ENCODE data around the gene NOC4L. TPM values are rescaled to one million over a fixed set of nuclear protein-coding genes. Genes with fewer than 3 reads are reported as not detected.

The NOC4L gene
- polyA plus RNA-seq, 3 donors: 7.3 to 18.0 (median 17.9) TPM

DNA sequence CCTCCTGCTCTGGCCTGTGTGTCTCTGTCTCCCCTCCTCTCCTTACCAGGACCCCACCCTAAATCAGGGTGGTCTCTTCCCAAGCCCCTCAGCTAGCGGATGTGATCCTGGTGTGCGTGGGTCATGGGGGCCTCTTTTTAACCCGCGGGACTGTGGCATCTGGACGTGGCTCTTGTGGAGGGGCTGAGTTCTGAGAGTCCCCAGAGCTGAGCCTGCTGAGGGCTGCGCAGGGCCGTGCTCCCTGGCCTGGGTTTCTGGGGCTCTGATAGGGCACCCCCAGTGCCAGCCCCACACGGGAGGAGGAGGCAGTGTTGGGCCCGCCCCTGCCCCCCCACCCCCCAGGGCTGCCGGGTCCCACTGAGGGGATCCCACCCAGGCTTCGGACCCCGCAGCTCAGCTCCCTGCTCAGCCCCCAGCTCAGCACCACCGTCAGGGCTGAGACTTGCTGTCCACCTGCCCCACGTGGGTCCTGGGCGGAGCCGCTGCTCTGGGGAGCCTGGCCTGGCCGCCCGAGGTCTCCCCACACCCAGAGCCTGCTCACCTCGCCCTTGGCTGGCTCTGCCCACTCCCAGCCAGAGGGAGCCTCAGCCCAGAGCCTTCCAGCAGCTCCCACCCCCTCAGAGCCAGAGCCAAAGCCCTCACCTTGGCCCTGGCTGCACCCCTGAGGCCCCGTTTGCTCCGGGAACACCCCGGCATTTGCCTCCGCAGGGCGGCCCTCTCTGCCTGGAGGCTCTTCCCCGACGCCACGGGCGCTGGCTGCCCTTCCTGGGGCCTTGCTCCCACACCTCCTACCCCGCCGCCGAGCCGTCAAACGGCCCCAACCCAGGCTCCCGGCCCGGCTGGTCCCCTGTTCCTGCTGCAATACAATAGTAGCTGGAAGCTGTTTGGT is 31.5 kb downstream of the NOC4L start:
- H3K27me3 ChIP-seq (ENCODE audit: control insufficient read depth in 2 of 2, insufficient read depth in 2 of 2, low read length in 2 of 2): peaks cover 0 to 9% of the 10 kb centered on the region in 2 donors
- no peaks in the 10 kb centered on the region for H3K36me3 Mint-ChIP-seq
- H3K36me3 ChIP-seq (replicated peaks in 1 of 2; ENCODE audit: control insufficient read depth in 1 of 2, insufficient read depth in 2 of 2, low read length in 2 of 2): no peaks in the 10 kb centered on the region
- H3K27ac ChIP-seq (ENCODE audit: low read depth in 1 of 2, low read length in 2 of 2): no peak overlapping the region
- intact Hi-C loops (cut with micrococcal nuclease): no loop called here
- H3K4me1 Mint-ChIP-seq: peaks cover 11% of the 10 kb centered on the region
- H3K9ac ChIP-seq (ENCODE audit: insufficient read depth, low read length, poor library complexity, severe bottlenecking): no peak overlapping the region
- no peak overlapping the region for H3K4me3 ChIP-seq (replicated peaks in 1 of 3; ENCODE audit: low read depth in 2 of 3, low read length in 3 of 3)
- H3K4me3 Mint-ChIP-seq: no peak overlapping the region
- no peak for DNase-seq
- no peak overlapping the region for H2AFZ ChIP-seq (ENCODE audit: insufficient read depth, low read depth, low read length, poor library complexity, severe bottlenecking)
- TF ChIP-seq, protein P1, sequence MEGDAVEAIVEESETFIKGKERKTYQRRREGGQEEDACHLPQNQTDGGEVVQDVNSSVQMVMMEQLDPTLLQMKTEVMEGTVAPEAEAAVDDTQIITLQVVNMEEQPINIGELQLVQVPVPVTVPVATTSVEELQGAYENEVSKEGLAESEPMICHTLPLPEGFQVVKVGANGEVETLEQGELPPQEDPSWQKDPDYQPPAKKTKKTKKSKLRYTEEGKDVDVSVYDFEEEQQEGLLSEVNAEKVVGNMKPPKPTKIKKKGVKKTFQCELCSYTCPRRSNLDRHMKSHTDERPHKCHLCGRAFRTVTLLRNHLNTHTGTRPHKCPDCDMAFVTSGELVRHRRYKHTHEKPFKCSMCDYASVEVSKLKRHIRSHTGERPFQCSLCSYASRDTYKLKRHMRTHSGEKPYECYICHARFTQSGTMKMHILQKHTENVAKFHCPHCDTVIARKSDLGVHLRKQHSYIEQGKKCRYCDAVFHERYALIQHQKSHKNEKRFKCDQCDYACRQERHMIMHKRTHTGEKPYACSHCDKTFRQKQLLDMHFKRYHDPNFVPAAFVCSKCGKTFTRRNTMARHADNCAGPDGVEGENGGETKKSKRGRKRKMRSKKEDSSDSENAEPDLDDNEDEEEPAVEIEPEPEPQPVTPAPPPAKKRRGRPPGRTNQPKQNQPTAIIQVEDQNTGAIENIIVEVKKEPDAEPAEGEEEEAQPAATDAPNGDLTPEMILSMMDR (IDR thresholded peaks at IDR 0.05): no peak
- H3K9me3 Mint-ChIP-seq: peaks cover 0 to 2% (median 0%) of the 10 kb centered on the region in 7 donors
- no peak overlapping the region for H3K27ac Mint-ChIP-seq
- no peaks in the 10 kb centered on the region for H4K20me1 ChIP-seq (ENCODE audit: insufficient read depth, low read length)
- H3K79me2 ChIP-seq (ENCODE audit: insufficient read depth, low read length): no peaks in the 10 kb centered on the region
- peaks cover 7 to 11% of the 10 kb centered on the region in 2 donors for H3K4me1 ChIP-seq (ENCODE audit: control insufficient read depth in 1 of 2, insufficient read depth in 2 of 2, low read length in 2 of 2)
- no peaks in the 10 kb centered on the region for H3K9me3 ChIP-seq (replicated peaks in 1 of 2; ENCODE audit: control insufficient read depth in 1 of 2, insufficient read depth in 1 of 2, low read length in 2 of 2)
- WGBS (ENCODE audit: insufficient coverage): 80% methylated on average over 28 of the region's 35 CpGs
- H3K27me3 Mint-ChIP-seq (ENCODE audit: low read depth in 3 of 3): peaks cover 12 to 36% (median 18%) of the 10 kb centered on the region in 3 donors
- H3K4me2 ChIP-seq (replicated peaks; ENCODE audit: extremely low read depth, low read length, poor library complexity, severe bottlenecking): no peak overlapping the region

DNA sequence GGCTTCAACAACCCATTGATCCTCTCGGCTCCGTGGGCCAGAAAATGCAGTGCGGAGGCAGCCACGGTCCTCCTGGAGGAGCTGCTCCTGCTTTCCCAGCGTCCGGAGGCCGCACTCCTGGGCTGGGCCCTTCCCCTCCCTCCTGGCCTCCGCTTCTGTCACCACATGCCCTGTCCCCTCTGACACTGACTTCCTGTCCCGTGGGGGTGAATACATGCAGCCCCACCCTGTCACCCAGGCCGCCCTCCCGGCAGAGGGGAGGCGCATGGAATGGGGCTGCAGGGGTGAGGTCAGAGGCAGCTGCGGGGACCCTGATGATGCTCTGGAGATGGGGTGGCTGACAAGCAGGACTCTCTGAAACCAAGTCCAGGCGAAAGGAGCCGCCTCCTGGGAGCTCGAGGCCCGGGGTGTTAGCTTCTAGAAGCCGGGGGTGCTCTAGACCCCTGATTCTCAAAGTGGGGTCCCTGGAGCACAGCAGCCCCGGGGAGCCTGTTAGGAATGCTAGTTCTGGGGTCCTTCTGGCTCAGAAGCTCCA is 32.2 kb downstream of the NOC4L start:
- TF ChIP-seq, protein P1 (IDR thresholded peaks at IDR 0.05): no peak
- H3K4me3 Mint-ChIP-seq: no peak overlapping the region
- no peak overlapping the region for H3K4me2 ChIP-seq (replicated peaks; ENCODE audit: extremely low read depth, low read length, poor library complexity, severe bottlenecking)
- peaks cover 7 to 11% of the 10 kb centered on the region in 2 donors for H3K4me1 ChIP-seq (ENCODE audit: control insufficient read depth in 1 of 2, insufficient read depth in 2 of 2, low read length in 2 of 2)
- H3K27me3 Mint-ChIP-seq (ENCODE audit: low read depth in 3 of 3): peaks cover 12 to 31% (median 18%) of the 10 kb centered on the region in 3 donors
- intact Hi-C loops (cut with micrococcal nuclease): no loop called here
- H3K27ac ChIP-seq (ENCODE audit: low read depth in 1 of 2, low read length in 2 of 2): no peak overlapping the region
- 71% methylated on average over 16 of the region's 19 CpGs for WGBS (ENCODE audit: insufficient coverage)
- H3K4me3 ChIP-seq (replicated peaks in 1 of 3; ENCODE audit: low read depth in 2 of 3, low read length in 3 of 3): no peak overlapping the region
- H3K36me3 ChIP-seq (replicated peaks in 1 of 2; ENCODE audit: control insufficient read depth in 1 of 2, insufficient read depth in 2 of 2, low read length in 2 of 2): no peaks in the 10 kb centered on the region
- H3K27me3 ChIP-seq (ENCODE audit: control insufficient read depth in 2 of 2, insufficient read depth in 2 of 2, low read length in 2 of 2): peaks cover 0 to 9% of the 10 kb centered on the region in 2 donors
- H3K27ac Mint-ChIP-seq: no peak overlapping the region
- H3K36me3 Mint-ChIP-seq: no peaks in the 10 kb centered on the region
- H3K9me3 ChIP-seq (replicated peaks in 1 of 2; ENCODE audit: control insufficient read depth in 1 of 2, insufficient read depth in 1 of 2, low read length in 2 of 2): no peaks in the 10 kb centered on the region
- H3K9ac ChIP-seq (ENCODE audit: insufficient read depth, low read length, poor library complexity, severe bottlenecking): no peak overlapping the region
- no peaks in the 10 kb centered on the region for H4K20me1 ChIP-seq (ENCODE audit: insufficient read depth, low read length)
- H3K4me1 Mint-ChIP-seq: peaks cover 11% of the 10 kb centered on the region
- DNase-seq: no peak
- H3K79me2 ChIP-seq (ENCODE audit: insufficient read depth, low read length): no peaks in the 10 kb centered on the region
- peaks cover 0 to 3% (median 0%) of the 10 kb centered on the region in 7 donors for H3K9me3 Mint-ChIP-seq
- no peak overlapping the region for H2AFZ ChIP-seq (ENCODE audit: insufficient read depth, low read depth, low read length, poor library complexity, severe bottlenecking)

Data from CD14-positive monocyte (primary cell).